Endothelial cell of umbilical vein (primary cell): ENCODE data around the gene ZNF514. TPM values are rescaled to one million over a fixed set of nuclear protein-coding genes. Genes with fewer than 3 reads are reported as not detected.
A peak's percentile ranks its signal among the peaks of the same experiment; 100 is the strongest.

ENCODE experiments used
- BruUV-seq: library from RNA; stranded (reverse); fragments of 400-500 nt; replicated peaks from 2 replicates; lab custom pipeline; 2021; lab: Mats Ljungman, UMichigan
- CTCF ChIA-PET: fragments of 300-600, 350-600 bp; sonication (Branson Sonifier 250); formaldehyde crosslinking; loops from one replicate; lab custom pipeline; 2021; ENCODE audit warnings: antibody characterized with exemption, inconsistent platforms; lab: Charles Lee
- POLR2A ChIA-PET: fragments of 300-600, 350-600 bp; sonication (Branson Sonifier 250); formaldehyde crosslinking; loops from one replicate; lab custom pipeline; 2021; ENCODE audit warnings: antibody characterized with exemption, inconsistent platforms; lab: Charles Lee
- DNase-seq: peaks from one replicate; pipeline ENCODE4 v3.0.0-alpha.2; 2011; ENCODE audit warnings: low read depth, low spot score
- FAIRE-seq: peaks from 2 replicates; lab custom pipeline; 2011; peaks lifted over from hg19 to GRCh38; lab: Jason Lieb, UNC
- H2AFZ ChIP-seq: 2 replicates; pipeline ENCODE4 v1.6.0; 2012; ENCODE audit warnings: low read depth, low read length, control low read depth, inconsistent platforms
- H3K27ac ChIP-seq: 2 replicates; pipeline ENCODE4 v1.5.1; 2011; ENCODE audit warnings: low read depth, mild to moderate bottlenecking, control low read depth, low read length, moderate library complexity; ENCODE audit not compliant: insufficient read depth
- H3K27me3 ChIP-seq, 2 experiments: 2 replicates each; pipeline versions ENCODE4 v1.6.0 to v1.6.1; 2011; ENCODE audit warnings: low read length in 2 of 2, mixed read lengths in 1 of 2; ENCODE audit not compliant: control insufficient read depth in 2 of 2, insufficient read depth in 2 of 2
- H3K36me3 ChIP-seq, 2 experiments: 2 replicates in 1 of 2; 3 replicates in 1 of 2; pipeline ENCODE4 v1.5.1; 2011; ENCODE audit warnings: low read length in 2 of 2, mild to moderate bottlenecking in 1 of 2, moderate library complexity in 1 of 2; ENCODE audit not compliant: control insufficient read depth in 2 of 2, insufficient read depth in 2 of 2; ENCODE audit errors: extremely low read depth in 1 of 2
- H3K4me1 ChIP-seq: 3 replicates; pipeline ENCODE4 v1.5.1; 2011; ENCODE audit warnings: mild to moderate bottlenecking, low read length; ENCODE audit not compliant: control insufficient read depth, insufficient read depth; ENCODE audit errors: extremely low read depth
- H3K4me2 ChIP-seq: 2 replicates; pipeline ENCODE4 v1.6.1; 2011; ENCODE audit warnings: low read length, control low read depth, mixed read lengths; ENCODE audit not compliant: insufficient read depth
- H3K4me3 ChIP-seq, 3 experiments: fragments of 200-600 bp in 1 of 3; sonication (generic), shearing (Covaris generic) in 1 of 3; replicated peaks in 1 of 3; 2 replicates each; pipeline ENCODE4 v1.5.1; 2011 to 2016; ENCODE audit warnings: control low read depth in 3 of 3, low read length in 3 of 3, mild to moderate bottlenecking in 2 of 3, inconsistent platforms in 1 of 3, low read depth in 1 of 3, moderate library complexity in 1 of 3; ENCODE audit not compliant: insufficient read depth in 1 of 3
- H3K79me2 ChIP-seq: 2 replicates; pipeline ENCODE4 v1.6.0; 2012; ENCODE audit warnings: low read length, inconsistent platforms; ENCODE audit not compliant: control insufficient read depth, insufficient read depth
- H3K9ac ChIP-seq: replicated peaks from 2 replicates; pipeline ENCODE3; 2011; ENCODE audit warnings: low read length, control low read depth; ENCODE audit not compliant: insufficient read depth; ENCODE audit errors: extremely low read depth
- H3K9me1 ChIP-seq: replicated peaks from 3 replicates; pipeline ENCODE4 v1.6.0; 2011; ENCODE audit warnings: mild to moderate bottlenecking, low read length; ENCODE audit not compliant: control insufficient read depth, insufficient read depth; ENCODE audit errors: extremely low read depth
- H3K9me3 ChIP-seq: replicated peaks from 2 replicates; pipeline ENCODE4 v1.5.1; 2012; ENCODE audit warnings: low read length, inconsistent platforms; ENCODE audit not compliant: control insufficient read depth, insufficient read depth
- H4K20me1 ChIP-seq: replicated peaks from 2 replicates; pipeline ENCODE3; 2011; ENCODE audit warnings: mild to moderate bottlenecking, low read length; ENCODE audit not compliant: control insufficient read depth, insufficient read depth; ENCODE audit errors: extremely low read depth
- EZH2 ChIP-seq: IDR thresholded peaks from 2 replicates; pipeline ENCODE4 v1.6.1; 2012; ENCODE audit warnings: borderline replicate concordance, low read depth, mild to moderate bottlenecking, moderate library complexity, low read length, inconsistent platforms; ENCODE audit not compliant: severe bottlenecking
- FOS ChIP-seq: IDR thresholded peaks from 2 replicates; pipeline ENCODE4 v1.6.1; 2011; ENCODE audit warnings: mild to moderate bottlenecking, low read length, moderate library complexity, borderline replicate concordance; ENCODE audit not compliant: insufficient read depth
- GATA2 ChIP-seq: IDR thresholded peaks from 2 replicates; pipeline ENCODE4 v1.7.0; 2011; ENCODE audit warnings: low read depth, mild to moderate bottlenecking, moderate library complexity, mixed read lengths, low read length; ENCODE audit not compliant: insufficient read length, insufficient read depth
- JUN ChIP-seq: IDR thresholded peaks from 2 replicates; pipeline ENCODE4 v1.6.1; 2011; ENCODE audit warnings: borderline replicate concordance, low read depth; ENCODE audit not compliant: insufficient read length, insufficient read depth
- MYC ChIP-seq: IDR thresholded peaks from one replicate; pipeline ENCODE4 v1.6.1; 2011; ENCODE audit warnings: mild to moderate bottlenecking, low read depth, low read length
- POLR2A ChIP-seq: IDR thresholded peaks from 2 replicates; pipeline ENCODE4 v1.6.1; 2012; ENCODE audit warnings: low read depth, mild to moderate bottlenecking, control low read depth, low read length
- POLR2AphosphoS5 ChIP-seq: IDR thresholded peaks from 2 replicates; pipeline ENCODE4 v1.6.1; 2012; ENCODE audit warnings: low read depth, mild to moderate bottlenecking, control low read depth, low read length, moderate library complexity; ENCODE audit not compliant: insufficient read depth
- dilution Hi-C: fragments of 300-500 bp; cut with MboI; formaldehyde crosslinking; loops from one replicate; pipeline ENCODE4 v1.15.0; 2019; ENCODE audit warnings: low sequenced_read_pairs; ENCODE audit not compliant: extremely low pct_ligation_motif_present
- intact Hi-C: fragments of 100-400 bp; cut with micrococcal nuclease; formaldehyde crosslinking; loops from one replicate; pipeline ENCODE4 v1.10.0; 2022
- polyA plus RNA-seq, 4 experiments: library from polyadenylated mRNA; depleted of rRNA in 3 of 4; stranded (reverse) in 3 of 4; unstranded in 1 of 4; fragments of >200 nt; gene quantifications; 2 replicates each; pipeline versions ENCODE4 v1.2.1 to v1.2.3, GENCODE V29; 2011 to 2012; ENCODE audit warnings: missing spikeins in 1 of 4
- total RNA-seq: library from RNA; stranded (reverse); gene quantifications from 2 replicates; pipeline ENCODE4 v1.2.3, GENCODE V29; 2021
- TF ChIP-seq, protein P1 (sequence below), 2 donors: IDR thresholded peaks; 1 replicate in 1 of 2; 2 replicates in 1 of 2; pipeline ENCODE4 v1.5.1; 2011; ENCODE audit warnings: low read length in 2 of 2, mild to moderate bottlenecking in 2 of 2, moderate library complexity in 2 of 2, control low read depth in 1 of 2, inconsistent platforms in 1 of 2, low read depth in 1 of 2; ENCODE audit not compliant: insufficient read depth in 1 of 2; ENCODE audit errors: extremely low read depth in 1 of 2
- TF ChIP-seq, protein P2 (sequence below): IDR thresholded peaks from 2 replicates; pipeline ENCODE4 v1.6.1; 2011; ENCODE audit not compliant: insufficient read depth, insufficient read length

The ZNF514 gene
- total and polyA plus RNA-seq, 2 donors (not counting 3 experiments of a cell fraction or from before 2014, with no cell fraction given): 3.9 to 11.6 TPM

DNA sequence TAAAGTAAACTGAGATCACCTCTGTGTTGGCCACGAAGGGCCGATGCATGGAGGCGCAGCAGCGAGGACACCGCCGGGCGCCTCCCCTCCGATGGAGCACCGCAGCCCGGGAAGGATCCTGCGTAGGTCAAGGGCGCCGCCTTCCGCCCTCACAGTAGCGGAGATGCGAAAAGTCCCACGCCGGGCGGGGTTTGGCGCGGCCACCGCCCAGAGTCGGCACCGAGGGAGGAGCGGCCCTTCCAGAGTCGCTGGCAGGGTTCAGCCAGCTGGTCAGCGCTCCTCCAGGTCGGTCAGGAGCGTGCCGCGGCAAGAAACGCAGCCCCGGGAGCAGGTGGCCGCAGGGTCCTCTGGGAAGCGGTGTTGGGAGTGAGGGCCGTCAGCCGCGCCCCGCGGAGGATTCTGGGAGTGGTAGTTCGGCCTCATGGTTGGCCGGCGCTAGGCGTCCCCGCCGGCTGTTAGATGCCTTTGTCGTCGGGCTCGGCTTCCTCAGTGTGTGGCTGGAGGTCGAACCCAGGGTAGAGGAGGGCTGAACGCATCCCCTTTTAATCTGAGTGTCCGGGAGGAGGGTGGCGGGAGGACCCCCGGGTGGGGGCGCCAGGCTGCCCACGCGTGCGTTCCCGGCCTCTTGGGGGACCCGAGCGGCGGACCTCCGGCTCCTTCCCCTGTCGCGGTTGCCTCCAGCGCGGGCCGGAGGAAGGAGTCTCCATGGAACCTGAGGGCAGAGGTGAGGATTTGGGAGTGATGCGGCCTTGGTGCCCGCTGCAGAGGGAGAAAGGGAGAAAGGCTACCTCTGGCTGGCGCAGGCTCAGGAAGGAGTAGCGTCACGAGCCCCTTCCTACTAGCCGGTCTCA lies 47.7 kb upstream of the ZNF514 start, which contains the start of gene ZNF892:
Gene ZNF892 (plus strand): TSS at position 411 of the 851 bp plus-strand sequence. CDS start 295 bp downstream, at position 706.
- intact Hi-C loops: loop anchor here (10.0 kb wide), 1 partner anchor 83 kb away; the partner anchor contains the start of gene MRPS5
- peaks cover 4% of the 10 kb centered on the region for H3K4me1 ChIP-seq
- CTCF ChIA-PET: no interaction called here
- FAIRE-seq (peak; percentile 83), DNase-seq (peak; percentile 90)
- no peaks in the 10 kb centered on the region for H3K79me2 ChIP-seq
- peak within 1 kb of the TSS; percentile 45 to 74 (median 60) for H3K4me3 ChIP-seq
- POLR2A ChIA-PET: no interaction called here
- dilution Hi-C loops: no loop called here
- H3K27ac ChIP-seq: no peak within 1 kb of the TSS
- no peaks in the 10 kb centered on the region for H3K9me1 ChIP-seq
- peak within 1 kb of the TSS; percentile 92 for H3K4me2 ChIP-seq
- TSS peak; percentile 62 for BruUV-seq
- no peaks in the 10 kb centered on the region for H3K27me3 ChIP-seq
- H2AFZ ChIP-seq: peak within 1 kb of the TSS; percentile 90
- H3K9ac ChIP-seq: peak within 1 kb of the TSS; percentile 35
- TF ChIP-seq, protein P1, sequence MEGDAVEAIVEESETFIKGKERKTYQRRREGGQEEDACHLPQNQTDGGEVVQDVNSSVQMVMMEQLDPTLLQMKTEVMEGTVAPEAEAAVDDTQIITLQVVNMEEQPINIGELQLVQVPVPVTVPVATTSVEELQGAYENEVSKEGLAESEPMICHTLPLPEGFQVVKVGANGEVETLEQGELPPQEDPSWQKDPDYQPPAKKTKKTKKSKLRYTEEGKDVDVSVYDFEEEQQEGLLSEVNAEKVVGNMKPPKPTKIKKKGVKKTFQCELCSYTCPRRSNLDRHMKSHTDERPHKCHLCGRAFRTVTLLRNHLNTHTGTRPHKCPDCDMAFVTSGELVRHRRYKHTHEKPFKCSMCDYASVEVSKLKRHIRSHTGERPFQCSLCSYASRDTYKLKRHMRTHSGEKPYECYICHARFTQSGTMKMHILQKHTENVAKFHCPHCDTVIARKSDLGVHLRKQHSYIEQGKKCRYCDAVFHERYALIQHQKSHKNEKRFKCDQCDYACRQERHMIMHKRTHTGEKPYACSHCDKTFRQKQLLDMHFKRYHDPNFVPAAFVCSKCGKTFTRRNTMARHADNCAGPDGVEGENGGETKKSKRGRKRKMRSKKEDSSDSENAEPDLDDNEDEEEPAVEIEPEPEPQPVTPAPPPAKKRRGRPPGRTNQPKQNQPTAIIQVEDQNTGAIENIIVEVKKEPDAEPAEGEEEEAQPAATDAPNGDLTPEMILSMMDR (IDR thresholded peaks at IDR 0.05; ENCODE audit: extremely low read depth in 1 of 2, insufficient read depth in 1 of 2, low read depth in 1 of 2, low read length in 2 of 2): peak in 1 of 2 donors; percentile 11
- peak; percentile 64 for TF ChIP-seq POLR2AphosphoS5
- TF ChIP-seq, protein P2, sequence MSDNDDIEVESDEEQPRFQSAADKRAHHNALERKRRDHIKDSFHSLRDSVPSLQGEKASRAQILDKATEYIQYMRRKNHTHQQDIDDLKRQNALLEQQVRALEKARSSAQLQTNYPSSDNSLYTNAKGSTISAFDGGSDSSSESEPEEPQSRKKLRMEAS: peak; percentile 51
- TF ChIP-seq POLR2A: peak; percentile 85
- no peak for TF ChIP-seq EZH2
- no peak for TF ChIP-seq JUN
- TF ChIP-seq GATA2: no peak
- no peak for TF ChIP-seq FOS
- TF ChIP-seq MYC: no peak
- no peaks in the 10 kb centered on the region for H4K20me1 ChIP-seq
- peaks cover 3% of the 10 kb centered on the region for H3K9me3 ChIP-seq
- H3K36me3 ChIP-seq: peaks cover 0 to 4% of the 10 kb centered on the region in 2 experiments
